AG09319 (cell line): ENCODE results near the gene CHSY1.

Experiments used
- DNase-seq: peaks from one replicate; pipeline ENCODE4 v3.0.0-alpha.2; 2010; ENCODE audit warnings: low read depth; ENCODE audit errors: extremely low read depth
- TF ChIP-seq, protein P1 (sequence below): IDR thresholded peaks from 2 replicates; pipeline ENCODE4 v1.5.1; 2011; ENCODE audit warnings: low read depth, mild to moderate bottlenecking, inconsistent platforms, low read length, moderate library complexity

Gene CHSY1

DNA sequence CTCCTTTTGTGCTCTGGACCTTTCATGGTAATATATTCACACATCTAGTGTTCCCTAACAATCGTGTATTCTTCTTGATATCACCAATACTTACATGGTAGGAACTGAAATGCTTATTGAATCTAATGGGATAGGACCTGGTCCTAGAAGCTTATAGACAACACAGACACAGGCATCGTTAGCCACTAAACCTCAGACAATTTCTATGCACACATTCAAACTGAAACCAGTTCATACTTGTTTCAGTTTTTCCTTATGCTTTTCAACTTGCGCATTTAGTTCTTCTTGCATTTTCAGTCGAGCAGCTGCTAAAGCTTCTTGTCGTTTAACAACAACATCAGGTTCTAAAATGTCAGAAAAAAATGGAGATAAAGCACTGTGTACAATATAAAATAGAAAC is 23.2 kb upstream of the CHSY1 start:
- TF ChIP-seq, protein P1, sequence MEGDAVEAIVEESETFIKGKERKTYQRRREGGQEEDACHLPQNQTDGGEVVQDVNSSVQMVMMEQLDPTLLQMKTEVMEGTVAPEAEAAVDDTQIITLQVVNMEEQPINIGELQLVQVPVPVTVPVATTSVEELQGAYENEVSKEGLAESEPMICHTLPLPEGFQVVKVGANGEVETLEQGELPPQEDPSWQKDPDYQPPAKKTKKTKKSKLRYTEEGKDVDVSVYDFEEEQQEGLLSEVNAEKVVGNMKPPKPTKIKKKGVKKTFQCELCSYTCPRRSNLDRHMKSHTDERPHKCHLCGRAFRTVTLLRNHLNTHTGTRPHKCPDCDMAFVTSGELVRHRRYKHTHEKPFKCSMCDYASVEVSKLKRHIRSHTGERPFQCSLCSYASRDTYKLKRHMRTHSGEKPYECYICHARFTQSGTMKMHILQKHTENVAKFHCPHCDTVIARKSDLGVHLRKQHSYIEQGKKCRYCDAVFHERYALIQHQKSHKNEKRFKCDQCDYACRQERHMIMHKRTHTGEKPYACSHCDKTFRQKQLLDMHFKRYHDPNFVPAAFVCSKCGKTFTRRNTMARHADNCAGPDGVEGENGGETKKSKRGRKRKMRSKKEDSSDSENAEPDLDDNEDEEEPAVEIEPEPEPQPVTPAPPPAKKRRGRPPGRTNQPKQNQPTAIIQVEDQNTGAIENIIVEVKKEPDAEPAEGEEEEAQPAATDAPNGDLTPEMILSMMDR = no peak
- DNase-seq = no peak

- TF ChIP-seq, protein P1 = no peak
- DNase-seq = no peak
Measured at GRCh38 chr15:101273534-101273933, 21.7 kb upstream of the CHSY1 start.

DNA sequence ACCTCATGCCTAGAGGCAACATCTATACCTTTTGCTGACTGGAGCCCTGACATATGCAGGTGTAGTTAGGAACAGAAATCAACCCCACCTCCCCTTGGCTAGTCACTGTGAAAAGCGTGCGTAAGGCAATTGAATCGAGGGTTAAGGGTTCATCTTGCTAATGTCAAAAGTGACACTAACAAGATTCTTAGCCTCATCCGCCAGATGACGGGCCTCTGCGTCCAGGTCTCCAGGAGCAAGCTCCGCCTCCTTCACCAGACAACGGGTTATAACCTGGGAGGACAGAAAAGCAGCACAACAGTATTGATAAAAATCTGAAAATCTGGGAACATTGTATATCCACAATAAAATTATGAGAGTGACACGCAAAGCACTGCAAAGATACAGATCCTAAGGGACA is 20.7 kb upstream of the CHSY1 start:
- TF ChIP-seq, protein P1 = no peak
- no peak for DNase-seq

GRCh38 chr15:101269479-101270223 is 17.8 kb upstream of the CHSY1 start:
- TF ChIP-seq, protein P1 = peak; percentile 22
- DNase-seq = no peak

DNA sequence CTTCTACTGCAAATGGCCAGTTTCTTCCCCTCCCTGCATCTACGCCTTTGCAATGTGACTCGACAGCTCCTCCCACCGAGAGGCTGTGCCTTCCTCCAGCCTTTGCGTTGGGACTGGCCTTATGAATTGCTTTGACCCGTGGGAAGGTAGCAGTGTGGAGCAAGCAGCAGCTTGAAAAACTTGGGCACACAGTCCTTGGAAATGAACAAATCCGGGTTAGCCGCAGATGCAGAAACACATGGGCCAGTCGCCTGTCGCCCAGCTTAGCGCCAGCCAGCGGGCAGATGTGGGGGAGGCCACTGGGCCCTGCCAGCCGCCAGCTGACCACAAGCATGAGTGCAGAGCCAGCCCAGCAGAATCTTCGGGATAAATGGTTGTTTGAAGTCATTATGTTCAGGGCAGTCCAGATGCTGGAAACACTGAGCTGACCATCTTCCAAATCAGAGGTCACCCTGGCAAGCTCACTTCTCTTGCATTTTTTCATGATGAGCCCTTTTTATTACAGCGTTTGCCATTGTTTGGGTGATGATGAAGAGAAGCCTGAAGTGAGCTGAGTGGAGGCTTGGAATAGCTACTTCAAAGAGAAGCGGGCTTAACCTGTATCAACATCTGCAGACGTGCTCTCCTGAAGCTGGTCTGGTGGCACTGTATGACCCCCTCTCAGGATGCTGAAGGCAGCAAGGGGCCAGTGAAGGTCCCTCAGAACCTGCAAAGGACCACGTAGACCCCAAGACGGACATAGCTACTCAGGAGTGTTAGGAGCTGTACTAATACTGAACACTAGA is 15.7 kb upstream of the CHSY1 start:
- DNase-seq = peak; percentile 80
- TF ChIP-seq, protein P1 = no peak; the same call in 1 of the 2 replicates

DNA sequence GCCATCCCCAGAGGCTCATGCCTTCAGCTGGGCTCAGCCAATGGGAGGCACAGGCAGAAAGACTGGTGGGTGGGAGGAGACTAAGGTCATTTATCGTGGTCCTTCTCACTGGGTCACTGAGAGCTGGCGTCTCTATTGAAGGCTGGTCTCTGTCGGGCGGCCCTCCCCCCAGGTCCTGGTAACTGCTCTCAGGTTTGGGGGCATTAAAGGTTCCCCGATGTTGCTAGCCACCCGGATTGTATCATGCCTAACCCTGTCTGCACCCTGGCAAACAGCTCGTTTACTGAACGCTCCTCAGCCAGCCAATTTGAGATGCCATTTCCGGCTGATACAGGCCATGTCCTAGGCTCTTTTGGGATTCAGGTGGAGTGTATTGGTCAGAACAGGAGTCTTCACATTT is 14.9 kb upstream of the CHSY1 start:
- no peak for DNase-seq
- TF ChIP-seq, protein P1 = no peak

DNA sequence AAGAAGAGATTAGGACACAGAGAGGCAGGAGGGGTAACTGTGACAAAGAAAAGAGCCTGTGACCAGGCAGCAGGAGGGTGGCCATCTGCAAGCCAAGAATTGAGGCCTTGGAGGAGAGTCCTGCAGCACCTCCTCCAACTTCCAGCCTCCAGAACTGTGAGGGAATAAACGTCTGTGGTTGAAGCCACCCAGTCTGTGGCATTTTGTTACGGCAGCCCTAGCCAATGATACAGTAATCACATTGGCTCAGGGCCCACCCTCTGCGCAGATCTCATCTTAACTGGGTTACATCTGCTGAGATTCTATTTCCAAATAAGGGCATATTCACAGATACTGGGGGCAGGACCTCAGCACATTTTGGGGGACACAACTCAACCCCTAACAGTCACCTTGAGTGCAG is 14.2 kb upstream of the CHSY1 start:
- TF ChIP-seq, protein P1 = no peak
- DNase-seq = peak; percentile 62
